Loucy (cell line): ENCODE data around the gene SNAPC4.

Experiments
- EZH2phosphoT487 ChIP-seq: fragments of 200-600 bp; IDR thresholded peaks from 2 replicates; pipeline ENCODE4 v1.6.1; 2018; ENCODE audit warnings: antibody characterized with exemption, mild to moderate bottlenecking, moderate library complexity, borderline replicate concordance
- TF ChIP-seq, protein P1 (sequence below): fragments of 200-600 bp; sonication (generic); conservative IDR thresholded peaks from 2 replicates; pipeline ENCODE4 v1.5.1; 2014; ENCODE audit warnings: mild to moderate bottlenecking, antibody characterized with exemption, low read length

DNA sequence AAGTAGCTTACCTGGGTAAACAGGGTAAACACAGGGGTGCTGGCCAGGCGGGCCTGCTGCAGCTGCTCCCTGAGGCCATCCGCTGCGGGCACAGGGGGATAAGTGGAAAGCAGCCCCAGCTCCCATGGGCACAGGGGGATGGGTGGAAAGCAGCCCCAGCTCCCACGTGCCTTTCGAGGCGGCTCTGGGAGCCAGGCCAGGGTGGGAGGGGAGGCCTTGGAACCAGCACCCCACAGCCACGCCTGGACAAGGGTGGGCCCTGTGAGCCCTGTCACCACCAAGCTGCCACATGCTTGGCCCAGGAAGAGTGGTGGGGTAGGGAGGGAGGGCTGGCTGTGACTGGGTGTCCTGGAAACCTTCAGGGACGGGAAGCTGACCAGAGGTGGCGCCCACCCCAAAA lies 18.7 kb downstream of the SNAPC4 start:
- TF ChIP-seq, protein P1, sequence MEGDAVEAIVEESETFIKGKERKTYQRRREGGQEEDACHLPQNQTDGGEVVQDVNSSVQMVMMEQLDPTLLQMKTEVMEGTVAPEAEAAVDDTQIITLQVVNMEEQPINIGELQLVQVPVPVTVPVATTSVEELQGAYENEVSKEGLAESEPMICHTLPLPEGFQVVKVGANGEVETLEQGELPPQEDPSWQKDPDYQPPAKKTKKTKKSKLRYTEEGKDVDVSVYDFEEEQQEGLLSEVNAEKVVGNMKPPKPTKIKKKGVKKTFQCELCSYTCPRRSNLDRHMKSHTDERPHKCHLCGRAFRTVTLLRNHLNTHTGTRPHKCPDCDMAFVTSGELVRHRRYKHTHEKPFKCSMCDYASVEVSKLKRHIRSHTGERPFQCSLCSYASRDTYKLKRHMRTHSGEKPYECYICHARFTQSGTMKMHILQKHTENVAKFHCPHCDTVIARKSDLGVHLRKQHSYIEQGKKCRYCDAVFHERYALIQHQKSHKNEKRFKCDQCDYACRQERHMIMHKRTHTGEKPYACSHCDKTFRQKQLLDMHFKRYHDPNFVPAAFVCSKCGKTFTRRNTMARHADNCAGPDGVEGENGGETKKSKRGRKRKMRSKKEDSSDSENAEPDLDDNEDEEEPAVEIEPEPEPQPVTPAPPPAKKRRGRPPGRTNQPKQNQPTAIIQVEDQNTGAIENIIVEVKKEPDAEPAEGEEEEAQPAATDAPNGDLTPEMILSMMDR: no peak
- TF ChIP-seq EZH2phosphoT487: no peak
